H1 (cell line): Measurements from ENCODE around the gene RALA. TPM values are rescaled to one million over a fixed set of nuclear protein-coding genes. Genes with fewer than 3 reads are reported as not detected.

Experiments
- CTCF ChIA-PET: fragments of 300-600 bp; sonication (Branson Sonifier 250); formaldehyde crosslinking; loops from one replicate; lab custom pipeline; 2021; ENCODE audit not compliant: partially characterized antibody; lab: Charles Lee
- POLR2A ChIA-PET: fragments of 300-600 bp; sonication (Branson Sonifier 250); formaldehyde crosslinking; loops from one replicate; lab custom pipeline; 2021; ENCODE audit warnings: inconsistent platforms; ENCODE audit not compliant: partially characterized antibody; lab: Charles Lee
- DNase-seq, 2 experiments: peaks; one replicate each; pipeline versions ENCODE4 v3.0.0 to v3.0.0-alpha.2; 2010 to 2022; ENCODE audit warnings: low spot score in 2 of 2, low read depth in 1 of 2, mixed read lengths in 1 of 2
- FAIRE-seq: peaks from 2 replicates; lab custom pipeline; 2011; peaks lifted over from hg19 to GRCh38; lab: Jason Lieb, UNC
- H2AFZ ChIP-seq: 2 replicates; pipeline ENCODE4 v1.8.1; 2012; ENCODE audit warnings: low read length, inconsistent platforms
- H2AK5ac ChIP-seq: 2 replicates; pipeline ENCODE4 v1.6.1; 2013; ENCODE audit warnings: low read depth, low read length
- H2BK120ac ChIP-seq: replicated peaks from 2 replicates; pipeline ENCODE3; 2013; ENCODE audit warnings: low read depth, low read length, inconsistent platforms
- H2BK12ac ChIP-seq: 2 replicates; pipeline ENCODE4 v1.6.1; 2013; ENCODE audit warnings: low read depth, low read length
- H2BK15ac ChIP-seq: 2 replicates; pipeline ENCODE4 v1.6.1; 2013; ENCODE audit warnings: low read length
- H2BK20ac ChIP-seq: 2 replicates; pipeline ENCODE4 v1.6.1; 2013; ENCODE audit warnings: low read length
- H2BK5ac ChIP-seq: 2 replicates; pipeline ENCODE4 v1.6.1; 2013; ENCODE audit warnings: low read depth, low read length
- H3K14ac ChIP-seq: 2 replicates; pipeline ENCODE4 v1.6.1; 2013; ENCODE audit warnings: inconsistent platforms; ENCODE audit not compliant: insufficient read length
- H3K18ac ChIP-seq: 2 replicates; pipeline ENCODE4 v1.6.1; 2013; ENCODE audit warnings: low read length; ENCODE audit errors: extremely low read depth
- H3K23ac ChIP-seq: 2 replicates; pipeline ENCODE4 v1.6.1; 2013; ENCODE audit warnings: inconsistent platforms; ENCODE audit not compliant: insufficient read length
- H3K23me2 ChIP-seq: 2 replicates; pipeline ENCODE4 v1.6.1; 2013; ENCODE audit warnings: low read depth, low read length
- H3K27ac ChIP-seq: 2 replicates; pipeline ENCODE4 v1.6.1; 2011; ENCODE audit warnings: low read depth, low read length, inconsistent platforms
- H3K27me3 ChIP-seq, 4 experiments: replicated peaks in 1 of 4; 1 replicate in 1 of 4; 2 replicates in 3 of 4; pipeline versions ENCODE4 v1.6.1 to v1.8.1; 2011 to 2013; ENCODE audit warnings: low read length in 3 of 4, mild to moderate bottlenecking in 3 of 4, inconsistent platforms in 2 of 4, mixed read lengths in 2 of 4, moderate library complexity in 1 of 4; ENCODE audit not compliant: control insufficient read depth in 3 of 4, insufficient read depth in 3 of 4; ENCODE audit errors: extremely low read depth in 1 of 4
- H3K36me3 ChIP-seq, 4 experiments: 2 replicates each; pipeline versions ENCODE4 v1.6.1 to v1.8.1; 2011 to 2013; ENCODE audit warnings: mild to moderate bottlenecking in 4 of 4, low read length in 3 of 4, moderate library complexity in 2 of 4, control low read depth in 1 of 4, inconsistent platforms in 1 of 4; ENCODE audit not compliant: insufficient read depth in 4 of 4, control insufficient read depth in 2 of 4
- H3K4ac ChIP-seq: replicated peaks from 2 replicates; pipeline ENCODE3; 2013; ENCODE audit warnings: low read length, low read depth, mixed read lengths, inconsistent platforms; ENCODE audit not compliant: insufficient read length
- H3K4me1 ChIP-seq, 4 experiments: replicated peaks in 1 of 4; 1 replicate in 1 of 4; 2 replicates in 3 of 4; pipeline versions ENCODE4 v1.6.1 to v1.8.1; 2011 to 2013; ENCODE audit warnings: low read length in 3 of 4, inconsistent platforms in 2 of 4, mixed read lengths in 1 of 4; ENCODE audit not compliant: insufficient read depth in 4 of 4, control insufficient read depth in 3 of 4
- H3K4me2 ChIP-seq, 2 experiments: 2 replicates each; pipeline versions ENCODE4 v1.6.1 to v1.8.1; 2011 to 2013; ENCODE audit warnings: low read depth in 2 of 2, low read length in 2 of 2, control low read depth in 1 of 2, inconsistent platforms in 1 of 2, mild to moderate bottlenecking in 1 of 2; ENCODE audit not compliant: insufficient read depth in 1 of 2
- H3K4me3 ChIP-seq, 4 experiments: fragments of 200-600, 300-600 bp in 1 of 4; sonication (generic), shearing (Covaris generic), sonication (Bioruptor Twin) in 1 of 4; 2 replicates each; pipeline versions ENCODE4 v1.5.1 to v1.8.1; 2011 to 2016; ENCODE audit warnings: low read length in 4 of 4, low read depth in 3 of 4, control low read depth in 2 of 4, inconsistent platforms in 2 of 4, mild to moderate bottlenecking in 2 of 4, mixed read lengths in 1 of 4, moderate library complexity in 1 of 4; ENCODE audit not compliant: insufficient read depth in 2 of 4; ENCODE audit errors: extremely low read depth in 1 of 4
- H3K56ac ChIP-seq: replicated peaks from 2 replicates; pipeline ENCODE3; 2013; ENCODE audit warnings: low read depth, mild to moderate bottlenecking, mixed read lengths, low read length, inconsistent platforms; ENCODE audit not compliant: insufficient read length
- H3K79me1 ChIP-seq: 2 replicates; pipeline ENCODE4 v1.6.1; 2013; ENCODE audit warnings: low read depth, low read length, control low read depth
- H3K79me2 ChIP-seq, 2 experiments: 2 replicates each; pipeline versions ENCODE4 v1.6.1 to v1.8.1; 2012 to 2013; ENCODE audit warnings: low read length in 2 of 2, mild to moderate bottlenecking in 2 of 2, inconsistent platforms in 1 of 2; ENCODE audit not compliant: insufficient read depth in 2 of 2, control insufficient read depth in 1 of 2
- H3K9ac ChIP-seq, 4 experiments: replicated peaks in 1 of 4; 1 replicate in 1 of 4; 2 replicates in 3 of 4; pipeline versions ENCODE4 v1.6.1 to v1.8.1; 2011 to 2013; ENCODE audit warnings: low read depth in 3 of 4, low read length in 3 of 4, control low read depth in 2 of 4, mild to moderate bottlenecking in 2 of 4, moderate library complexity in 2 of 4, inconsistent platforms in 1 of 4; ENCODE audit errors: extremely low read depth in 1 of 4
- H3K9me3 ChIP-seq, 2 experiments: 2 replicates each; pipeline versions ENCODE4 v1.6.1 to v1.8.1; 2012 to 2013; ENCODE audit warnings: mild to moderate bottlenecking in 2 of 2, moderate library complexity in 2 of 2, control low read depth in 1 of 2, inconsistent platforms in 1 of 2, low read depth in 1 of 2, low read length in 1 of 2, mixed read lengths in 1 of 2; ENCODE audit not compliant: insufficient read depth in 2 of 2
- H4K20me1 ChIP-seq, 2 experiments: replicated peaks in 1 of 2; 2 replicates each; pipeline versions ENCODE3 to v1.8.1; 2011 to 2013; ENCODE audit warnings: inconsistent platforms in 2 of 2, low read length in 2 of 2, mild to moderate bottlenecking in 1 of 2; ENCODE audit not compliant: insufficient read depth in 2 of 2, control insufficient read depth in 1 of 2
- H4K5ac ChIP-seq: 2 replicates; pipeline ENCODE4 v1.6.1; 2013; ENCODE audit warnings: low read length, low read depth, mixed read lengths, inconsistent platforms; ENCODE audit not compliant: insufficient read length
- H4K8ac ChIP-seq: 2 replicates; pipeline ENCODE4 v1.8.0; 2013; ENCODE audit warnings: mild to moderate bottlenecking, moderate library complexity, low read length, inconsistent platforms; ENCODE audit not compliant: insufficient read depth; ENCODE audit errors: extremely low read depth
- H4K91ac ChIP-seq: replicated peaks from 2 replicates; pipeline ENCODE3; 2013; ENCODE audit warnings: low read length, mixed read lengths, inconsistent platforms; ENCODE audit not compliant: insufficient read length
- ATF3 ChIP-seq: IDR thresholded peaks from 2 replicates; pipeline ENCODE4 v1.6.1; 2011; ENCODE audit warnings: low read depth, mild to moderate bottlenecking, low read length; ENCODE audit not compliant: insufficient read depth
- BRCA1 ChIP-seq: IDR thresholded peaks from 2 replicates; pipeline ENCODE4 v1.6.1; 2012; ENCODE audit warnings: low read depth, low read length, improper control_type of control experiment
- KDM5A ChIP-seq: fragments of 200-600 bp; IDR thresholded peaks from 2 replicates; pipeline ENCODE4 v1.7.1; 2012; ENCODE audit warnings: mild to moderate bottlenecking, low read length, inconsistent platforms, mixed read lengths
- MAFK ChIP-seq: IDR thresholded peaks from 2 replicates; pipeline ENCODE4 v1.6.1; 2012; ENCODE audit warnings: low read depth, mild to moderate bottlenecking, improper control_type of control experiment, low read length
- MAX ChIP-seq: IDR thresholded peaks from 2 replicates; pipeline ENCODE4 v1.6.1; 2012; ENCODE audit warnings: inconsistent platforms
- NRF1 ChIP-seq: IDR thresholded peaks from 2 replicates; pipeline ENCODE4 v1.6.1; 2011; ENCODE audit warnings: mild to moderate bottlenecking, low read depth, low read length, improper control_type of control experiment
- POU5F1 ChIP-seq: IDR thresholded peaks from 2 replicates; pipeline ENCODE4 v1.6.1; 2011; ENCODE audit warnings: low read depth, mild to moderate bottlenecking, low read length, moderate library complexity
- RNF2 ChIP-seq: fragments of 200-900, 300-1000 bp; sonication (generic); IDR thresholded peaks from 2 replicates; pipeline ENCODE4 v1.7.1; 2016; ENCODE audit warnings: borderline replicate concordance, low read depth, mild to moderate bottlenecking, antibody characterized with exemption, low read length; ENCODE audit not compliant: poor library complexity, severe bottlenecking; ENCODE audit errors: missing control alignments
- SAP30 ChIP-seq: fragments of 300-600 bp; sonication (generic); IDR thresholded peaks from 2 replicates; pipeline ENCODE4 v1.7.1; 2012; ENCODE audit warnings: low read length, moderate library complexity, mild to moderate bottlenecking, inconsistent platforms; ENCODE audit not compliant: insufficient read depth, insufficient replicate concordance
- SIX5 ChIP-seq: IDR thresholded peaks from 2 replicates; pipeline ENCODE4 v1.6.1; 2011; ENCODE audit warnings: mild to moderate bottlenecking, low read depth, low read length
- SP4 ChIP-seq: IDR thresholded peaks from 2 replicates; pipeline ENCODE4 v1.6.1; 2012; ENCODE audit warnings: low read length, inconsistent platforms
- SRF ChIP-seq: IDR thresholded peaks from 2 replicates; pipeline ENCODE4 v1.6.1; 2011; ENCODE audit warnings: mild to moderate bottlenecking, low read depth, low read length, moderate library complexity
- ZNF274 ChIP-seq: IDR thresholded peaks from 2 replicates; pipeline ENCODE4 v1.7.0; 2012; ENCODE audit warnings: low read length, borderline replicate concordance; ENCODE audit errors: extremely low read depth
- WGBS, 2 experiments: shearing (Covaris generic) in 1 of 2; methylation state at CpG; one replicate each; pipeline versions ENCODE4 v1.1.6 to v1.1.7; 2013 to 2015; ENCODE audit warnings: low lambda C conversion rate in 2 of 2, mixed read lengths in 2 of 2, inconsistent platforms in 1 of 2, low coverage in 1 of 2, missing lambda C conversion rate in 1 of 2; ENCODE audit not compliant: insufficient replicate concordance in 2 of 2, insufficient coverage in 1 of 2, insufficient read length in 1 of 2; ENCODE audit errors: extremely low coverage in 1 of 2, missing lambda C conversion rate in 1 of 2; 5-methylcytosine and 5-hydroxymethylcytosine counted together
- polyA plus RNA-seq, 7 experiments: library from polyadenylated mRNA; depleted of rRNA in 3 of 7; stranded (reverse) in 5 of 7; unstranded in 2 of 7; fragments of >200 nt in 5 of 7; fragments of 200-250 nt in 2 of 7; gene quantifications; 1 replicate in 5 of 7; 2 replicates in 1 of 7; 4 replicates in 1 of 7; pipeline versions ENCODE4 v1.2.1 to v1.2.3, GENCODE V29; 2011 to 2013; ENCODE audit warnings: missing spikeins in 2 of 7, mixed read lengths in 2 of 7
- total RNA-seq: library from RNA; stranded (reverse); fragmentation: NEBNext Ultra II Directional; extraction: Animal tissue kit (Norgen Biotek cat#: 25700); gene quantifications from 2 replicates; pipeline ENCODE4 v1.2.1, GENCODE V29; 2021

Gene RALA
- total and polyA plus RNA-seq, 2 of the 8 experiments (the other 6 are each of a cell fraction or from before 2014, with no cell fraction given): 24.1 to 72.8 TPM

GRCh38 chr7:39670934-39671333, 47.6 kb downstream of the RALA start:
- Histone ChIP-seq H2AK5ac (no peak overlapping the region), H4K5ac (no peak overlapping the region), H3K36me3 (no peaks in the 10 kb centered on the region), H3K79me2 (peaks cover 0 to 39% of the 10 kb centered on the region in 2 experiments; a peak in 2 of 4 replicates), H2AFZ (no peak overlapping the region), H2BK15ac (no peak overlapping the region), H2BK120ac (no peak overlapping the region), H3K4me1 (peaks cover 2 to 6% (median 5%) of the 10 kb centered on the region in 4 experiments; a peak in 4 of 7 replicates), H3K27me3 (no peaks in the 10 kb centered on the region), H3K27ac (no peak overlapping the region), H3K23ac (no peak overlapping the region), H3K23me2 (no peaks in the 10 kb centered on the region), H4K20me1 (peaks cover 0 to 2% of the 10 kb centered on the region in 2 experiments), H4K8ac (no peak overlapping the region), H3K79me1 (no peaks in the 10 kb centered on the region), H2BK20ac (no peak overlapping the region), H2BK12ac (no peak overlapping the region), H3K56ac (no peak overlapping the region), H3K4me3 (no peak overlapping the region), H2BK5ac (no peak overlapping the region), H3K9ac (no peak overlapping the region), H3K9me3 (no peaks in the 10 kb centered on the region), H3K4me2 (no peak overlapping the region), H4K91ac (no peak overlapping the region), H3K4ac (no peak overlapping the region), H3K18ac (no peak overlapping the region), H3K14ac (no peak overlapping the region)
- DNase-seq (no peak), FAIRE-seq (no peak)
- POLR2A ChIA-PET: no interaction called here
- 0% methylated on average over 1 of the region's 1 CpG; no CpG with 5 or more reads in 1 of the 2 experiments for WGBS, 2 experiments
- CTCF ChIA-PET: interaction anchor here (0.6 to 1.4 kb wide), 3 partner anchors 71 to 541 kb away, joined by 4 to 6 read pairs (median 5); no protein-coding TSS in a partner anchor
- no peak for TF ChIP-seq KDM5A
- no peak for TF ChIP-seq MAX
- TF ChIP-seq SP4: no peak
- no peak for TF ChIP-seq BRCA1
- no peak for TF ChIP-seq POU5F1
- no peak for TF ChIP-seq RNF2
- no peak for TF ChIP-seq MAFK
- TF ChIP-seq NRF1: no peak
- TF ChIP-seq SIX5: no peak
- no peak for TF ChIP-seq SAP30
- no peak for TF ChIP-seq SRF
- TF ChIP-seq ZNF274: no peak
- TF ChIP-seq ATF3: no peak
